Smooth muscle cell of the brain vasculature (primary cell): ENCODE data around the gene MSI2.

Experiments used
- DNase-seq: peaks from one replicate; pipeline ENCODE4 v3.0.0-alpha.2; 2012; ENCODE audit warnings: low read depth, low spot score

MSI2 gene

GRCh38 chr17:57246257-57246656, 10.1 kb upstream of the MSI2 start:
- no peak for DNase-seq

GRCh38 chr17:57247261-57247660, 9.1 kb upstream of the MSI2 start:
- no peak for DNase-seq

- no peak for DNase-seq
These were observed 8.4 kb upstream of the MSI2 start for GRCh38 chr17:57247913-57248312.

GRCh38 chr17:57249520-57249919, 6.8 kb upstream of the MSI2 start:
- DNase-seq, result no peak

- no peak for DNase-seq
These were observed 5.0 kb upstream of the MSI2 start for GRCh38 chr17:57251211-57251787.

GRCh38 chr17:57253362-57254065, 2.8 kb upstream of the MSI2 start:
- DNase-seq, result no peak

DNA sequence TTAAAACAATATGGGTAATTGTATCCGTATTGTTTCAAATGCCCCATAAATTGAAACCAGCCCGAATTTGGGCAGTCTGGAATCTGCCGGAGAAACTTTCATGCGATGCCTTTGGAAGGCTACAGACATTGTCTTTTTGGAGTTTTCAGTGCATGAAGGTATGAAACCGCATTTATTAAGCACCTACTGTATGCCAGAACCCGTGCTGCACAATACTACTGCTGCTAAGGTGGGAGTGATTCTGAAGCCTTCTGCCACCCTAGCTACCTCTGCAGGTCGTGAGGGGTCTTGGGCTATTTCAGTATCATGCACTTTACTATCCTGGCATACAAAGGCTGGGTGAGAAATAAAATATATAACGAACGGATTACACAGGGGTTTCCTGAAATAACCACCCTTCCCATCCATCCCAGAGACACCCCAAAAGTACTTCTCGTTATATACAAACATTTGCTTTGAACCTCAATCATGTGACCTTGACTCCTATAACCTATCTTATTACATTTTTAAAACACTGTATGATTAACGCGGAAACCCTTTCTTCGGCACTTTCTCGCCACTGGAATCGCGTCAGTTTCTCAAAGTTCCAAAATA, 1.0 kb upstream of the MSI2 start:
- DNase-seq, result no peak

GRCh38 chr17:57256708-57257112, 387 bp downstream of the MSI2 start:
- no peak for DNase-seq

GRCh38 chr17:57257195-57257894, 1.0 kb downstream of the MSI2 start:
- DNase-seq, result no peak

DNA sequence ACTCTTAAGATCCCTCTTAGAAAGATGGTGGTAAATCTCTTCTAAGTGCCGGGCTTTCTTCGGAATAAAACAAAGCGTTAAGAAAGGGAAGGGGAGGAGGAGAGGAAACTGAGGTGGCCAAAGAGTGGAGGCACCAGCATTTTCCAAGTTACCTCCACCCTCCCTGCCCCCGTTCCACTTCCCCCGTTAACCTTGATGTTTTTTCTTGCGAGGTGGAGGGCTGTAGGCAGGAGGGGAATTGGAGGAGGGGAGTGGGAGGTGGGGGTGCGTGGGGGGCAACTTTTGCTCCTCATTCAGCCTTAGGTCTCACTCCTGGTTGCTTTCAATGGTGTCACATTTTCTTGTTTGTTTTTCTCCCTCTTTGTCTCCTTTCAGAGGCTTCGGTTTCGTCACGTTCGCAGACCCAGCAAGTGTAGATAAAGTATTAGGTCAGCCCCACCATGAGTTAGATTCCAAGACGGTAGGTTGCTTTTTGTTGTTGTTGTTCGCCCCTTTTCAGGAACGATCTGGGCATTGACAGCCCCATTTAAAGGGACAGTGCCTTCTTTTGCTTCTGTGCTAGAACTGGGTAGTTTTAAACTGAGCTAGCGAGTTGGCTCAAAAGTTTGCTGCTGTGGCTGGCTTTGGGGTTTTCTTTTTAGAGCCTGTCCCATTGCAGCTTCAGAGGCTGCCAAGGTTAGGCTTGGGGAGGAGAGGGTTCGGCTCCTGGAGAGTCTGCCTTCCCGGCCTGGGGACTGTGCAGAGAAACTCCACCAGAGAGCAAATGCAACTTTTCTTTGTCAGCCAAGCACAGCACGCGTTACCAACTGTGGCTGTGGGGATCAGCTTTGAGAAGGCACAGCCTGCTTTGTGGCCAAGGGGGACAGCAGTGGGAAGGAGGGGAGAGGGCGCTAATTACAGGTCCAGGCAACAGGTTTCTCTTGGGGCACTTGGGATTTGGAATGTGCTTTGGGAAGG, 1.9 kb downstream of the MSI2 start:
- no peak for DNase-seq

DNA sequence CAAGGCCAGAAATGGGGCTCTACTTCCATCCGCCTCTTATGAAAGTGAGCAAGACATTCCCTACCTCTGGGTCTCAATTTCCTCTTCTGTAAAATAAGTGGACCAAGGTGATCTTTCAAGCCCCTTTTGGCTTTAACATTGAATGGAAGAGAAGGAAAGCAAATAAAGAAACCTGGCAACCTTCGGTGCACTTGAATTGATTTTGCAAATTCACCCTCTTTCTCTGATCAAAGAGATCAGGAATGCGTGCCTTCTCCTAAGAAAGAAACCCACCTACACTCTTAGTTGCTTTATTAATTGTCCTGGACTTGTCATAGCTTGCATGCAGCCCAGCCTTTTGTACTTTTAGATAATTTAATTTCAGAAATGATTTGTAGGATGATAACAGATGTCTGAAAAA, 3.0 kb downstream of the MSI2 start:
- DNase-seq, result no peak

GRCh38 chr17:57259817-57260216, 3.5 kb downstream of the MSI2 start:
- no peak for DNase-seq

DNA sequence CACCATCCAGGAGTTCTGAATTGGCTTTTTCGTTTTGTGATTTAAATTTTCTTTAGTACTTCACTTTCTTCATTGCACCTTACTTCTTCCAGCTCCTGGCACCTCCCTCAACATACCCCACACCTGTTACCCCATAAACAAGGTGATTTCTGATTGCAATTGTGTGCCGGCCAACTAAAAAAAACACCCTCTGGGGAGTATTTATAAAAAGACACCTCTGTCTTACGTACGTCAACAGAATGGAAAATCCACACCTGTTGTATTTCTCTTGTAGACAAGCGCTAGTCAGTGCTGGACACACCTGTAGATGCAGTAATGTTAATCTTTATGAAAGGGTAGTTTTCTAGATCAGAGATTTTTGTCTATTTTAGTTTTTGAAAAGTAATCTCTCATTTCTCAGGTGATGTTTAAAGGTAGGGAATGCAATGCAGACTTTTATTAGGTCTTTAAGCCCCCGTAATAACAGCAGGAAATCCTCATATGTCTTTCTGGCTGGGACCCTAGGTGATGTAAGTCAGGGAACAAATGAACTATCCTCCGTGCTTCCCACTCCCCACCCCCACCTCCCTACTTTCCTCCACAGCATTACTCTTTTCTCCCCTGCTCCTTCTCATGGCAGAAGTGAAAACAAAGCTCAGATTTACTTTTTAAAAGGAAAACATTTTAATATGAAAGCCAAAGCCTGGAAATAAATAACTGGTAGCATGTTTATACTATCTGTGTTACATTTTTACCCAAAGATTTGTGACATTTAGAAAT, 4.2 kb downstream of the MSI2 start:
- no peak for DNase-seq

DNA sequence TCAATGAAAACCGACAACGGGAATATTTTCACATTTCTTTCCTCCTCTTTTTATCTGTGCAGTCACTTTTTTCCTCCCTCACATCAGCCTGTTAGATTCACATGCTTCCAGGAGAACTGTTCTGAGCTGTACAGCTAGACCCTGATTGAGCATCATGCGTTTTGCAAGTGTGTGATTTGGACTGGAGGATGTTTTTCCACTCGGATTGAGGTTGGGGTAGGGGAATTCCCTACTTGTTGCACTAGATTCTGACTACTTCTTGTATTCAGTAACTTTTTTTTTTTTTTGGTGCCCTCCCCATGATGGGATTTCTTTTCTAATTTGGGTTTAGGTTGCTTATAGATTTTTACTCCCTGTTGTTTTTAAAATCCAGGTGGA, 4.8 kb downstream of the MSI2 start:
- DNase-seq, result no peak

GRCh38 chr17:57262557-57262956, 6.2 kb downstream of the MSI2 start:
- no peak for DNase-seq

GRCh38 chr17:57264250-57264649, 7.9 kb downstream of the MSI2 start:
- DNase-seq, result no peak

GRCh38 chr17:57264776-57265175, 8.5 kb downstream of the MSI2 start:
- no peak for DNase-seq

DNA sequence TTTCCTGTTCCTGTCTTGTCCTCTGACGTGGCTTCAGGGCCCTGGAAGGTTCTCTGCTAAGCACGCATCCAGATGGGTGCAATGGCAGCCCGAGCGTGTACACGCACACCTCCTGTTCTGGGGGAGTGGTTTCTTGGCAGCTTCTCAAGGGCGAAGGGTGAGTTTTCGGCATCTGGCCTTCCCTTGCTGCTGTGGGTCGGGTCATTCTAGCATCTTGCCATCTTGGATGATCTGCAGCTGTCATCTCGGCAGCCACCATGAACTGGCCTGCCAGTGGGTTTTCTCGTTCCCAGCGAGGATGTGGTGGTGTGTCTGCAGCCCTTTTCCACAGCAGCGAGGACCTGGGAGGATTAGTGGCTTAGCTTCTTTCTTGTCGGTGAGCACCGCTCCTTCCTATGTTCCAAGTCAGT, 10.6 kb downstream of the MSI2 start:
- DNase-seq, result no peak

- DNase-seq, result no peak
These were observed 11.9 kb downstream of the MSI2 start for GRCh38 chr17:57268181-57268580.

DNA sequence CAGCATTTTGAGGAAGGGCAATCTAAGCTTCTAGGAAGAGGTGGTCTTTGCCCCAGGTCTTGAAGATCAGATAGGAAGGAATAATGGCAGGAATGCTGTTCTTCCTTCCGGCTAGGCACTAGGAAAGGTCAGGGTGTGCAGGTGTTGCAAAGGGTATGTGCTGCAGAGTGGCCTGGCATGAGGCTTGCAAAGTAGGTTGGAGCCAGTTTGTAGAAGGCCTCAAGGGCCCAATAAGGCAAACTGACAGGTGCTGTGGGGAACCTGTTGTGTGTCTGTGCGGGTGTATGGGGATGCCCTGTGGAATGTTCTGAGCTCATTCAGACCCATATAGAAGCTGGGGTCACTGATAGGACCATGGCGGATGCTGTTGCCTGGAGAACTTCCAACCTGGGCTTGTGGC, 12.7 kb downstream of the MSI2 start:
- no peak for DNase-seq
